Stomach (tissue), 9 donors: ENCODE data around the gene ALG5. TPM values are rescaled to one million over a fixed set of nuclear protein-coding genes. Genes with fewer than 3 reads are reported as not detected.

Experiments
- DNase-seq, 2 donors: peaks; one replicate each; pipeline versions ENCODE4 v3.0.0 to v3.0.0-alpha.2; 2013 to 2019
- H3K27ac ChIP-seq, 5 donors: fragments of 200-600 bp in 4 of 5; sonication (generic) in 4 of 5; one replicate each; pipeline ENCODE4 v1.5.1; 2013 to 2019; ENCODE audit warnings: mild to moderate bottlenecking in 1 of 5, moderate library complexity in 1 of 5
- H3K27me3 ChIP-seq, 3 donors: fragments of 200-600 bp; sonication (generic); one replicate each; pipeline ENCODE4 v1.5.1; 2017 to 2019; ENCODE audit warnings: mixed run types in 1 of 3
- H3K36me3 ChIP-seq, 4 donors: fragments of 200-600 bp; sonication (generic); 1 replicate in 3 of 4; 2 replicates in 1 of 4; pipeline ENCODE4 v1.5.1; 2016 to 2019
- H3K4me1 ChIP-seq, 4 donors: fragments of 200-600 bp; sonication (generic); one replicate each; pipeline ENCODE4 v1.5.1; 2016 to 2019
- H3K4me3 ChIP-seq, 4 donors: fragments of 200-600 bp; sonication (generic) in 3 of 4; one replicate each; pipeline ENCODE4 v1.5.1; 2016 to 2019; ENCODE audit warnings: mild to moderate bottlenecking in 1 of 4
- H3K9me3 ChIP-seq, 4 donors: fragments of 200-600 bp; sonication (generic); one replicate each; pipeline ENCODE4 v1.5.1; 2016 to 2019
- CTCF ChIP-seq, 7 experiments: fragments of 450-650 bp in 4 of 7; fragments of 200-600 bp in 3 of 7; sonication (generic) in 3 of 7; IDR thresholded peaks; one replicate each; pipeline ENCODE4 v1.5.1; 2016 to 2019; ENCODE audit warnings: antibody characterized with exemption in 7 of 7, control low read depth in 2 of 7, mild to moderate bottlenecking in 1 of 7
- EP300 ChIP-seq: sonication (generic); formaldehyde crosslinking; IDR thresholded peaks from one replicate; pipeline ENCODE4 v1.6.1; 2017; ENCODE audit warnings: antibody characterized with exemption
- POLR2A ChIP-seq, 4 donors: fragments of 450-650 bp; IDR thresholded peaks; one replicate each; pipeline ENCODE4 v1.6.1; 2016; ENCODE audit warnings: antibody characterized with exemption in 4 of 4, control low read depth in 2 of 4, mild to moderate bottlenecking in 1 of 4, moderate library complexity in 1 of 4
- POLR2AphosphoS5 ChIP-seq, 3 donors: sonication (generic); formaldehyde crosslinking; IDR thresholded peaks; one replicate each; pipeline ENCODE4 v1.6.1; 2016; ENCODE audit warnings: antibody characterized with exemption in 3 of 3
- WGBS, 5 donors: extraction: QIAGEN DNeasy Blood & Tissue Kit in 3 of 5; methylation state at CpG; one replicate each; pipeline versions ENCODE4 v1.1.5 to v1.1.7; 2013 to 2018; 5-methylcytosine and 5-hydroxymethylcytosine counted together
- intact Hi-C: fragments of 100-400 bp; cut with DNase I; formaldehyde crosslinking; loops from one replicate; pipeline ENCODE4 v1.15.1; 2023; ENCODE audit warnings: low total_unique reads
- polyA plus RNA-seq, 3 donors: library from polyadenylated mRNA; stranded (reverse); fragments of 200-250 nt; gene quantifications; one replicate each; pipeline ENCODE4 v1.2.3, GENCODE V29; 2013
- total RNA-seq, 5 donors: library from RNA; depleted of rRNA; stranded (reverse); fragments of >200 nt; gene quantifications; one replicate each; pipeline versions ENCODE4 v1.1.0 to v1.2.3, GENCODE V29; 2014 to 2016
- donor health status: healthy with polysubstance abuse.
- donor health status: Bipolar disorder and iron deficiency.
- donor health status: healthy.

The ALG5 gene
- total and polyA plus RNA-seq, 8 donors, result 1.2 to 61.1 (median 28.2) TPM

GRCh38 chr13:36914648-36915047 is 84.5 kb downstream of the ALG5 start:
- 80 to 93% (median 86%) methylated on average over 4 of the region's 4 CpGs for WGBS, 5 donors
- Histone ChIP-seq H3K36me3 (no peaks in the 10 kb centered on the region), H3K27me3 (peaks cover 0 to 25% (median 0%) of the 10 kb centered on the region in 3 donors), H3K27ac (no peak overlapping the region), H3K4me1 (peaks cover 6 to 55% (median 23%) of the 10 kb centered on the region in 4 donors), H3K9me3 (no peaks in the 10 kb centered on the region), H3K4me3 (no peak overlapping the region)
- TF ChIP-seq POLR2A (IDR thresholded peaks at IDR 0.05), result no peak
- no peak for TF ChIP-seq POLR2AphosphoS5 (IDR thresholded peaks at IDR 0.05)
- no peak for TF ChIP-seq CTCF (IDR thresholded peaks at IDR 0.05)
- TF ChIP-seq EP300, result no peak
- intact Hi-C loops, result no loop called here
- no peak for DNase-seq

- TF ChIP-seq EP300, result no peak
- TF ChIP-seq POLR2A (IDR thresholded peaks at IDR 0.05), result no peak
- TF ChIP-seq POLR2AphosphoS5 (IDR thresholded peaks at IDR 0.05), result no peak
- TF ChIP-seq CTCF (IDR thresholded peaks at IDR 0.05), result no peak
These were observed 85.7 kb downstream of the ALG5 start for GRCh38 chr13:36913463-36913862.

GRCh38 chr13:36912973-36913372 is 86.2 kb downstream of the ALG5 start:
- H3K4me3 ChIP-seq, result no peak overlapping the region
- H3K27me3 ChIP-seq, result peaks cover 0 to 9% (median 0%) of the 10 kb centered on the region in 3 donors
- no peaks in the 10 kb centered on the region for H3K9me3 ChIP-seq
- TF ChIP-seq CTCF (IDR thresholded peaks at IDR 0.05), result no peak
- TF ChIP-seq POLR2AphosphoS5 (IDR thresholded peaks at IDR 0.05), result no peak
- TF ChIP-seq EP300, result no peak
- TF ChIP-seq POLR2A (IDR thresholded peaks at IDR 0.05), result no peak
- no peaks in the 10 kb centered on the region for H3K36me3 ChIP-seq
- no peak overlapping the region for H3K27ac ChIP-seq
- intact Hi-C loops, result no loop called here
- WGBS, 5 donors, result 58 to 74% (median 65%) methylated on average over 2 of the region's 2 CpGs
- H3K4me1 ChIP-seq, result peaks cover 0 to 38% (median 10%) of the 10 kb centered on the region in 4 donors
- no peak for DNase-seq

More at GRCh38 chr13:36913463-36913862, 85.7 kb downstream of the ALG5 start:
- peaks cover 0 to 43% (median 13%) of the 10 kb centered on the region in 4 donors for H3K4me1 ChIP-seq
- DNase-seq, result no peak
- H3K27ac ChIP-seq, result no peak overlapping the region
- no peak overlapping the region for H3K4me3 ChIP-seq
- peaks cover 0 to 13% (median 0%) of the 10 kb centered on the region in 3 donors for H3K27me3 ChIP-seq
- H3K9me3 ChIP-seq, result no peaks in the 10 kb centered on the region
- H3K36me3 ChIP-seq, result no peaks in the 10 kb centered on the region
- intact Hi-C loops, result no loop called here

GRCh38 chr13:36912369-36912768 is 86.8 kb downstream of the ALG5 start:
- H3K4me1 ChIP-seq, result peaks cover 0 to 33% (median 10%) of the 10 kb centered on the region in 4 donors
- DNase-seq, result no peak
- peaks cover 0 to under 1% (median 0%) of the 10 kb centered on the region in 4 donors for H3K36me3 ChIP-seq
- no peak overlapping the region for H3K4me3 ChIP-seq
- H3K27me3 ChIP-seq, result peaks cover 0 to 9% (median 0%) of the 10 kb centered on the region in 3 donors
- TF ChIP-seq POLR2AphosphoS5 (IDR thresholded peaks at IDR 0.05), result no peak
- no peak for TF ChIP-seq EP300
- TF ChIP-seq POLR2A (IDR thresholded peaks at IDR 0.05), result no peak
- TF ChIP-seq CTCF (IDR thresholded peaks at IDR 0.05), result no peak
- intact Hi-C loops, result no loop called here
- no peak overlapping the region for H3K27ac ChIP-seq
- H3K9me3 ChIP-seq, result no peaks in the 10 kb centered on the region
